GM12891 (cell line): ENCODE results near the gene FGD2.

ENCODE experiments used
- POLR2A ChIP-seq: IDR thresholded peaks from 2 replicates; pipeline ENCODE4 v1.6.1; 2011; ENCODE audit warnings: low read depth, low read length, control low read depth
- POLR2AphosphoS5 ChIP-seq: IDR thresholded peaks from 2 replicates; pipeline ENCODE4 v1.6.1; 2011; ENCODE audit warnings: low read depth, low read length, control low read depth
- POU2F2 ChIP-seq: IDR thresholded peaks from 2 replicates; pipeline ENCODE4 v1.6.1; 2011; ENCODE audit warnings: low read depth, mild to moderate bottlenecking, control low read depth, low read length, moderate library complexity
- TAF1 ChIP-seq: IDR thresholded peaks from 2 replicates; pipeline ENCODE4 v1.6.1; 2011; ENCODE audit warnings: low read depth, low read length, control low read depth

- no peak for TF ChIP-seq POLR2AphosphoS5
- TF ChIP-seq POLR2A = no peak
- no peak for TF ChIP-seq TAF1
- TF ChIP-seq POU2F2 = no peak
Measured at GRCh38 chr6:37054171-37054570, 48.7 kb downstream of the FGD2 start.
